ENCODE data around the gene ARID5B.
"Not testable (repeated sequence)": the region's sequence is repeated elsewhere in the genome, so short reads cannot be mapped to it uniquely, and the experiment has no call there.

The ARID5B gene

GRCh38 chr10:62017491-62017870 lies 116.0 kb downstream of the ARID5B start:
- no peak for DNase-seq

GRCh38 chr10:62018131-62018911 lies 116.8 kb downstream of the ARID5B start:
- DNase-seq, result no peak

DNA sequence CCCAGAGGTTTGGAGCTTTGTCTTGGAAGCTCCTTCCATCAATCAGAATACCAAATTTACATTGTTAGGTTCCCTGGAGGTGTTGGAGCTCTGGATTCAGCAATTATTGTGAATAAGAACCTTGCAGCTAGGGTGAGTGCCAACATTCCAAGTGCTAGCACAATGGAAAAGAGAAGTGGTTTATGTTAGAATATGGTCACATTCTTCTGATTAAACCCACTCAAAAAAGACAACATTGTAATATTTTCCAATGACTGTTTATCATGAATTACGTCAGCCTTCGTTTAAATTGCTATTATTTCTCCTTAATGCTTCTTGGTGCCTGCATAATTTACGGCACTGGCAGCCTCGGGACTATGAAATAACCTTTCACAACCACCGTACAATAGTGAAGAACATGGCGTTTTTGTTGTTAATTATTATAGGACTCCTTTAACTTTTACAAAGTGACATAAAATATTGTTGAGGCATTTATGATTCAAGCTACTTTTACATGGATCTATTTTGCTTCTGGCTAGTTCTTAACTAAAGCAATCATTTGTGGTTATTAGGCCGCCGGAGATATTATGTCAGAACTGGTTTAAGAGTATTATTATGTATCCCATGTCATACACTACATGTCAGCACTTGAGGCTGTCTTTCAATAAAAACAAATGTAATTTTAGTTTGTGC lies 117.7 kb downstream of the ARID5B start:
- DNase-seq, result no peak

- no peak for DNase-seq
Observed at GRCh38 chr10:62019685-62020359, 118.3 kb downstream of the ARID5B start.

DNA sequence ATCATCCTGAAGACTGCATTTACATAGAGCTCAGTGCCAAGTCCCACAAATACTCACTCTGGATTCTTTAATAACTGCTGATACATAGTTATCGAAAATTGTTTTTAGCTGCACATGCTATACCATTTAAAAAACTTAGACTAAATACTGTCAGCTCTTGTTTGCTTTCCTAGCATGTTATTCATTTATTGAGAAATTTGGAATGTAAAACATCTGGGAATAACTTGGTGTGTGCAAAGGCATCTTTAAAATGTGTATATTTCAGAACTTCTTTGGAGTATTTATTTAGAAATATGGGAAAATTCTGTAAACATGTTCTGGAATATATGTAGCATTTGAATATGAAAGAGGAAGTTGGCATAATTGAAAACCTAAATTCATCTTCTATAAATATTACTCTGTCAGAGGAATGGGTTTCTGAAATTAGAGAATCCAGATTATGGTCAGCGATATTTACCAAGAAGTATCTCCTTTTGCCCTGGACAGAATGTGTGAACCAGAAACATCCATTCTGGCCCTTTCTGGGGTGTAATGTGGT lies 119.7 kb downstream of the ARID5B start:
- no peak for DNase-seq

- DNase-seq, result no peak
Observed at GRCh38 chr10:62021978-62022802, 120.7 kb downstream of the ARID5B start.

- DNase-seq, result no peak
Observed at GRCh38 chr10:62022830-62023229, 121.3 kb downstream of the ARID5B start.

DNA sequence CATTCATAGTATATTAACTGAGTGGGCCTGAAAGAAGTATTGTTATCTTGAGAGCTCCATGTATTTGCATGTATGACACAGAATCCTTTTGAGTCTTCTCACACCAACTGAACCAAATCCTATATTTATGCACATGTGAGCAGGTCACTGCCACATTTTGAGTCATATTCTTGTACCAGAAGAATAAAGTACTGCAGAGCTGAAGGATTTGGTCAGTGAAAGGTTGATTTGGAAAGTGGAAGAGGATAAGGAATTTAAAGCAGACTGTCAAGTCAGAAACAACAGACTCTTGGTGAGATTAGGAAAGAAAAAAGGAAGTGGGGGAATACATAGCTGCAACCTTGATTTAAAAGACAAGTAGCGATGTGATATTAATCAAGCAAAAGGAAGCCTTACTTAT lies 121.8 kb downstream of the ARID5B start:
- no peak for DNase-seq

DNA sequence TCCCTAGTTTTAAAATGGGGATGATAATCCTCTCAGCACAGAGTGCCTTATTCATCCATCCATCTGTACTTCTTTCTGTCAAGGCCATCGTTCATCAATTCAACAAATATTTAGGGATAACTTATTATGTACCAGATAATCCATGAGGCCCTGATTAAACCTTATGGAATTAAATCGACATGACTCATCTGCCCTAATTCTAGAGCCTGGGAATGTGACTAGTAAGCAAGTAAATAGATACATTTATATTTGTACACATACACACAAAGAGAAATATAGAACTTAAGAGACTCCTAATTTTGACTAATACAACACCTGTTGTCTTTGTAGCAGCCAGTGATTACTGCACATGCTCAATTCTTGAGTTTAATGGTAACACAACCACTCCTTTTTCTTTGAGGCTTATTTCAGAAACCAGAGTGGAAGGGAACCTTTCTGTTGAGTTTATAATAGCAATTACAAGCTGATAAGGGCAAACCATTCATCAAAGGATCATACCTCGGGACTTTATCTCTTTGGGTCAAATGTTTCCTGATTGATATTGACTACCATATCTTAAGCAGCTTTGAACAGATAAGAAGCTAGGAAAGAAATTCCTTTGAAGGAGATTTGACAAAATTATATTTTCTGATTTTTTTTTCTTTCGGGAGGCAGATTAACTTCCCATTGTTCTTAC lies 122.7 kb downstream of the ARID5B start:
- no peak for DNase-seq

GRCh38 chr10:62025134-62025794 lies 123.8 kb downstream of the ARID5B start:
- no peak for DNase-seq

DNA sequence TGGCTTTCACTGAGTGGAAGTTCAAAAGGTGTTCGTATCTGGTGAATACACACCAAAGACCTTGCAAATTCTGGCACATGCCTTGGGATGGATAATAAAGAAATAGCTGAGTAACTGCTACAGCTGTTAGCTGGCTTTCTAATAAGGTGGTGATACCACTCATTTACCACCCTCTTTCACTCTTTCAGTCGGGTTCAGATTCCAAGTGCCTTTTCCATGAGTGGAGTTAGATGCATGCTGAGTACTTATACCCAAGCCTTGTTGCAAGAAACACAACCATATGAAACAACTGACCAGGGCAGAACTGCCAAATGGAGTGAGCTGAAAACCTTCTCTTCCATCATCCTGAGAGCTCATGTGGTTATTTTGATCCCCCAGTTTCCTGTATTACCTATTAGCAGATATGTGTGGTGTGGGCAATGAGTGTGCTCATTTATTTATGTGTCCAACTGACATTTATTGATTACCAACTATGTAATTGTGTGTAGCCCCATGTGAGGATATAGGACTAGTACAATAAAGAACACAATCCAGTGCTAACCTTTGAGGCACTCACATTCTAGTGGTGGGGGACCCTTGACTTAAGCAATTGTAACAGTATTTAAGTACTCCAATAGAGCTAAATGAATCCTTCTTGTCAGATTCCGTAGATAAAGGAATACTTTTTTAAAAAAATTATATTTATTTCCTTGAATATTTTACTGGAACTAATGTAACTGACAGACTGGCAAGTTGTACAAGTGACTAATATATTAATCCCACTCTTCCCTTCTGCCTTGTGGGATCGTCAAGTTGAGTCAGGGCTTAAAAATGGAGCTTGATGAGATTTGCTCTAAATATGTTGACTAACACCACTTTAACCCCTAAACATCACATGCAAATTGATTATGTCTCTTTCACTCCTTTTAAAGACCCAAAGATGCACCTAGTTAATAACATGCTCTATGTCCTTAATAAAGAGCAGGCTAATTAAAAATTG lies 124.7 kb downstream of the ARID5B start:
- no peak for DNase-seq

GRCh38 chr10:62027841-62028501 lies 126.5 kb downstream of the ARID5B start:
- no peak for DNase-seq

- DNase-seq, result not testable (repeated sequence)
Observed at GRCh38 chr10:62028502-62028842, 127.0 kb downstream of the ARID5B start.

DNA sequence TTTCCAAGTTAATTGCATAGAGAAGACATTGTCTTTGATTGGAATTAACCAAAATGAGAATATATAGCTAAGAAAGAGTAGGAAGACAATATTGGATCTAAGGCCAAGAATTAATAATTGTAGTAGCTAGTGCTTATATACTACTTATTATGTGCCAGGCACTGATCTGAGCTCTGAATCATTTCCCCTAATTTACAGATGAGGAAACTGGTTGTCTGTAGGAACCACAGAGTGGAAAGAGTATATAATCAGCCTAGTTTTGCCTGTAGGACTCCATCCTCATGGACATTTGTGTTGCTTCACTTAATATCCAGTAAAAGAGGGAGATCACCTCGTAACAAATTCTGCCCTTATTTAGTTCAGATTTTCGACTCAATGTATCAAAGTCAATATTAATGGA lies 127.9 kb downstream of the ARID5B start:
- DNase-seq, result no peak

DNA sequence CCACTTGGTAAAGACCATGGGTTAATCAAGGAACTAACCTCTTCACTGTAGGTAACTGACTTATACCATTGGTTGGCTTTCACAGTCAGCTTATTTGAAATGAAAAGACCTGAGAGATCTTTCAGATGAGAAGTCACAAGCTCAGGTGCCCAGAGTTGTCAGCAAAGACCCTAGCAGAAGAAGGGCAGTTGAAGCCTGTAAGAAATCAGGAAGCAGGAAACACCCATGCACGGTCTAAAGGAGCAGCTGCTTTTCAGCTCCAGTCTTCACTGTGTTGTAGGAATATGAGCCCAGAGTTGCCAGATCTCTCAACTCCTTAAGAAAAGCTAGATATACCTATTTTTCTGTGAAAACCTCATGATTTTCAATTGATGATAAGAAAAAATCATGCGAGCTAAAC lies 130.0 kb downstream of the ARID5B start:
- no peak for DNase-seq

DNA sequence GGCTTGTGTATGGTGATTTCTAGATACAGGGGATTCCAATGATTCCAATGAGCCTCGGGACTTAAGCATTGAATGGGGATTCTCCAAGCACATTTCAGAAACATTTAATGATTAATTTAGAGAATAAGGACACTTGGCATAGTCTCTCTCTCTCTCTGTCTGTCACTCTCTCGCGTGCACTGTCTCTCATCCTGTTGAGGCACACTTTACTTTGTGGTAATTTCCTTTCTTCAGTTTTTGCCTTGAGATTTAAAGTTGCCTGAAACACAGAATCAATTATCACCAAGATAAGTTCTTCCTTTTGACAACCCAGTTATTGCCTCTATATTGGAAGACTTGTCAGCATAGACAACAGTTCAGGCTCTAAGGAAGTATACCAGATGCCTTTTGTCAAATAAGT lies 131.6 kb downstream of the ARID5B start:
- no peak for DNase-seq

GRCh38 chr10:62034096-62034640 lies 132.7 kb downstream of the ARID5B start:
- no peak for DNase-seq

GRCh38 chr10:62036186-62037081 lies 134.9 kb downstream of the ARID5B start:
- DNase-seq, result no peak

Data from stimulated activated CD4-positive, alpha-beta T cell treated with anti-CD3 and anti-CD28 coated beads, Interleukin-2, amount 100 ng/mL, for 24 hours (primary cell).